Glutamatergic neuron (in vitro differentiated cells): Measurements from ENCODE around the gene SPRTN. TPM values are rescaled to one million over a fixed set of nuclear protein-coding genes. Genes with fewer than 3 reads are reported as not detected.

Source experiments
- DNase-seq: peaks from one replicate; pipeline ENCODE4 v3.0.0; 2022
- H3K27ac Mint-ChIP-seq: one replicate; pipeline ENCODE4 v1.8.0; 2020; ENCODE audit warnings: mild to moderate bottlenecking, mixed read lengths, inconsistent platforms; ENCODE audit not compliant: unreplicated experiment
- H3K27me3 Mint-ChIP-seq: one replicate; pipeline ENCODE4 v1.8.0; 2020; ENCODE audit warnings: mild to moderate bottlenecking, moderate library complexity, mixed read lengths, inconsistent platforms; ENCODE audit not compliant: unreplicated experiment
- H3K36me3 Mint-ChIP-seq: one replicate; pipeline ENCODE4 v1.8.0; 2020; ENCODE audit warnings: mild to moderate bottlenecking, mixed read lengths, inconsistent platforms; ENCODE audit not compliant: unreplicated experiment
- H3K4me1 Mint-ChIP-seq: one replicate; pipeline ENCODE4 v1.8.0; 2020; ENCODE audit warnings: mild to moderate bottlenecking, low read depth, mixed read lengths, inconsistent platforms; ENCODE audit not compliant: unreplicated experiment
- H3K4me3 Mint-ChIP-seq: one replicate; pipeline ENCODE4 v1.8.0; 2020; ENCODE audit warnings: mild to moderate bottlenecking, mixed read lengths, inconsistent platforms; ENCODE audit not compliant: unreplicated experiment
- H3K9me3 Mint-ChIP-seq: one replicate; pipeline ENCODE4 v1.8.0; 2020; ENCODE audit warnings: mild to moderate bottlenecking, moderate library complexity, mixed read lengths, inconsistent platforms; ENCODE audit not compliant: unreplicated experiment
- total RNA-seq: library from RNA; stranded (reverse); fragmentation: NEBNext Ultra II Directional; extraction: Animal tissue kit (Norgen Biotek cat#: 25700); gene quantifications from one replicate; pipeline ENCODE4 v1.2.1, GENCODE V29; 2021; ENCODE audit not compliant: unreplicated experiment
- TF ChIP-seq, protein P1 (sequence below): fragments of 200-600 bp; sonication (generic); IDR thresholded peaks from one replicate; pipeline ENCODE4 v1.5.0; 2021; ENCODE audit not compliant: partially characterized antibody, unreplicated experiment

SPRTN gene
- total RNA-seq, 1 donor from 2014 or later = 21.4 TPM

DNA sequence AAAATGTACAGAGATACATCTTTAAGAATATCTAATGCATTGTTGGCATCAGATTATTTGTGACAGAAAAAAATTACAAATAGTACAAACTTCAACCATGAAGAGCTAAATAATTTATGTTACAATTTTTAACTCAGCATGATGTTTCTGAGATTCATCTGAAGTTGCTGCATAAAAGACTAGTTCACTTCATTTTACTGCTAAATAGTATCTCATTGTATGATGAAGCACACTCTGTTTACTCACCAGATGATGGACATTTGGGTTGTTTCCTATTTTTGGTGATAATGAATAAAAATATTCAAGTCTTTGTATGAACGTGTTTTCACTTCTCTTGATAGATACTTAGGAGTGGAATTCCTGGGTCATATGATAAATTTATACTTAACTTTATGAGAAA, 63.4 kb downstream of the SPRTN start:
- Mint-ChIP-seq H3K27me3 (no peaks in the 10 kb centered on the region), H3K4me3 (no peak overlapping the region)

DNA sequence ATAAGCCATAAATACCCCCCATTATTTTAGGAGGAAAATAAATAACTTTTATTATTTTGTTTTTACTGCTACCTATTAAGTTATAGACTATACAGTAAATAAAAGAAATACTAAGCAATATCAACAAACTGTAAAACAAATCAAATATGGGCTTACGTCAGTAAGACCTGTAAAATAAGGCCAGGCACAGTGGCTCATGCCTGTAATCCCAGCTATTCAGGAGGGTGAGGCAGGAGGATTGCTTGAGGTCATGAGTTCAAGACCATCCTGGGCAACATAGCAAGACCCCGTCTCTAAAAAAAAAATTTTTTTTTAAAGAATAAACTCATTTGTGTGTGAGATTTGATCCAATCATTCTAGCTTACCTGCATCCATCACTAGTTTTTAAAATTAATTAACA, 66.2 kb downstream of the SPRTN start:
- TF ChIP-seq, protein P1, sequence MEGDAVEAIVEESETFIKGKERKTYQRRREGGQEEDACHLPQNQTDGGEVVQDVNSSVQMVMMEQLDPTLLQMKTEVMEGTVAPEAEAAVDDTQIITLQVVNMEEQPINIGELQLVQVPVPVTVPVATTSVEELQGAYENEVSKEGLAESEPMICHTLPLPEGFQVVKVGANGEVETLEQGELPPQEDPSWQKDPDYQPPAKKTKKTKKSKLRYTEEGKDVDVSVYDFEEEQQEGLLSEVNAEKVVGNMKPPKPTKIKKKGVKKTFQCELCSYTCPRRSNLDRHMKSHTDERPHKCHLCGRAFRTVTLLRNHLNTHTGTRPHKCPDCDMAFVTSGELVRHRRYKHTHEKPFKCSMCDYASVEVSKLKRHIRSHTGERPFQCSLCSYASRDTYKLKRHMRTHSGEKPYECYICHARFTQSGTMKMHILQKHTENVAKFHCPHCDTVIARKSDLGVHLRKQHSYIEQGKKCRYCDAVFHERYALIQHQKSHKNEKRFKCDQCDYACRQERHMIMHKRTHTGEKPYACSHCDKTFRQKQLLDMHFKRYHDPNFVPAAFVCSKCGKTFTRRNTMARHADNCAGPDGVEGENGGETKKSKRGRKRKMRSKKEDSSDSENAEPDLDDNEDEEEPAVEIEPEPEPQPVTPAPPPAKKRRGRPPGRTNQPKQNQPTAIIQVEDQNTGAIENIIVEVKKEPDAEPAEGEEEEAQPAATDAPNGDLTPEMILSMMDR = no peak
- Mint-ChIP-seq H3K9me3 (no peaks in the 10 kb centered on the region), H3K4me1 (no peaks in the 10 kb centered on the region), H3K27me3 (no peaks in the 10 kb centered on the region), H3K27ac (no peak overlapping the region), H3K36me3 (no peaks in the 10 kb centered on the region), H3K4me3 (no peak overlapping the region)
- no peak for DNase-seq

More for the DNA sequence above, 63.4 kb downstream of the SPRTN start:
- TF ChIP-seq, protein P1 = no peak
- no peak for DNase-seq
- H3K4me1 Mint-ChIP-seq = no peaks in the 10 kb centered on the region
- H3K36me3 Mint-ChIP-seq = no peaks in the 10 kb centered on the region
- H3K27ac Mint-ChIP-seq = no peak overlapping the region
- no peaks in the 10 kb centered on the region for H3K9me3 Mint-ChIP-seq

Other genes starting within 250 kb of the SPRTN start
- 3.9 TPM for gene TRIM67, start 176.2 kb upstream of the SPRTN start, total RNA-seq
- 53.9 TPM for gene GNPAT, start 97.1 kb upstream of the SPRTN start, total RNA-seq
- 11.4 TPM for gene EXOC8, start 441 bp upstream of the SPRTN start, total RNA-seq
- 12.3 TPM for gene EGLN1, start 84.0 kb downstream of the SPRTN start, total RNA-seq
- gene TSNAX, start 190.4 kb downstream of the SPRTN start, total RNA-seq = 41.1 TPM